NCI-H146 treated with DMSO at 0.1 percent for 48 hours (cell line): ENCODE measurements around the gene CSKMT.
"Not testable (repeated sequence)": the region's sequence is repeated elsewhere in the genome, so short reads cannot be mapped to it uniquely, and the experiment has no call there.

ENCODE experiments used
- DNase-seq: peaks from one replicate; lab custom pipeline; 2025; ENCODE audit not compliant: unreplicated experiment; lab: John Stamatoyannopoulos, UW

CSKMT gene

GRCh38 chr11:62665075-62665598 lies at the start of gene CSKMT, which contains the start of gene C11orf98:
CSKMT (plus strand) TSS chr11:62665312; CDS start chr11:62665880, 568 bp downstream.
C11orf98 (minus strand) TSS chr11:62665210; CDS start chr11:62665169, 41 bp downstream.
- peak; percentile 87 for DNase-seq

DNA sequence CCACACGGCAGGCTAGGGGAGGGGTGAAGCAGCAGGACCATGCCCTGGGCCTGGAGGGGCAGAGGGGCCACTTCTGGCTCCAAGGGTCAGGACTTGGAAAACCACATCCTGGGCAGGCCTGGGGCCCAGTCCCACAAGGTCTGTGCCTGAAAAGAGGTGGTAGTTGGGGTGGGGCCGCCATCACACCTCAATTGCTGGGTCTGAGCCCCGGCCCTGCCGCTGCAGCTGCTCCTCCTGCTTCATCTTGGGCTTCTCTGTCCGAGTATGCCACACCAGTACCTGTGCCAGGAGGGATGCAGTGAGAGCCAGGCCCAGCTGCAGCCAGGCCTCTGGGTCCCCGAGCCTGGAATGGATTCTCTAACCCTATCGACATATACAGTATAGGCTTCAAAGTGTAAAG lies 49.6 kb upstream of the CSKMT start:
- DNase-seq: no peak

DNA sequence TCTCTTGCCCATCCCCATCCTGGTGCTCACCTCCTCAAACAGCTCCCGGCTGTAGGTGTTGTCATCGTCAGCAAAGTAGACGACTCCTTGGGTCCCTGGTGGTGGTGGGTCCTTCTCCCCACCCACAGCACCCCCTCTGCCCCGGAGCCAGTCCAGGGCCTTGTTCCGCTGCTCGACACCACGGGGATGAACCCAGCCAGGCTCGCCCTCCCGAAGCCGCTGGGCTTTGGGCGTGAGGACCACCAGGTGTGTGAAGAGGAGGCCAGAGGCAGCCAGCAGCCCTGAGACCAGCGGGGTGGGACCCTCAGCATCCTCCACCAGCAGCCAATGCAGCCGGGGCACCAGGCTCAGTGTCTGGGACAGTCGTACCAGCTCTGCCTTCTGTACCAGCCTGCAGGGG lies 48.2 kb upstream of the CSKMT start:
- not testable (repeated sequence) for DNase-seq

DNA sequence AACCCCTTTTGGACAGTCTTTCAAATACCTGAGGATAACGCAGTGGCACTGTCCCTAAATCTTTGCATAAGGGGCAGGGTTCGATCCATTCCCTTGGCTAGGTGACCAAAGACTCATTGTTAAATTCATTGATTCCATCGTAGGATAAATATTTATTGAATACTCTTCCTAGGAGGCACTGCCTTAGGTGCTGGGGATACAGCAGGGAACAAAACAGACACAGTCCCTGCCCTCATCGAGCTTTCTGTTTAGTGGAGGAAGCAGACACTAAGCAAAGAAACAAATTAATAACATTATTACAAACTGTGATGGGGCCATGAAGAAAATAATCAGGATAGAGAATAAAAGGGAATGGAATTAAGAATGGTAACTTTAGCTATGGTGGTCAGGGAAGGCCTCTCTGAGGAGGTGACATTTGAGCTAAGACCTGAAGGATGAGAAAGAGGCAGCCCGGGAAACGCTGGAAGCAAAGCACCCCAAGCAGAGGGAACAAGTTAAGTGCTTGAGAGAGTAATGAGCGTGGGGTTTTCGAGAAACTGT lies 44.0 kb upstream of the CSKMT start:
- DNase-seq: no peak

DNA sequence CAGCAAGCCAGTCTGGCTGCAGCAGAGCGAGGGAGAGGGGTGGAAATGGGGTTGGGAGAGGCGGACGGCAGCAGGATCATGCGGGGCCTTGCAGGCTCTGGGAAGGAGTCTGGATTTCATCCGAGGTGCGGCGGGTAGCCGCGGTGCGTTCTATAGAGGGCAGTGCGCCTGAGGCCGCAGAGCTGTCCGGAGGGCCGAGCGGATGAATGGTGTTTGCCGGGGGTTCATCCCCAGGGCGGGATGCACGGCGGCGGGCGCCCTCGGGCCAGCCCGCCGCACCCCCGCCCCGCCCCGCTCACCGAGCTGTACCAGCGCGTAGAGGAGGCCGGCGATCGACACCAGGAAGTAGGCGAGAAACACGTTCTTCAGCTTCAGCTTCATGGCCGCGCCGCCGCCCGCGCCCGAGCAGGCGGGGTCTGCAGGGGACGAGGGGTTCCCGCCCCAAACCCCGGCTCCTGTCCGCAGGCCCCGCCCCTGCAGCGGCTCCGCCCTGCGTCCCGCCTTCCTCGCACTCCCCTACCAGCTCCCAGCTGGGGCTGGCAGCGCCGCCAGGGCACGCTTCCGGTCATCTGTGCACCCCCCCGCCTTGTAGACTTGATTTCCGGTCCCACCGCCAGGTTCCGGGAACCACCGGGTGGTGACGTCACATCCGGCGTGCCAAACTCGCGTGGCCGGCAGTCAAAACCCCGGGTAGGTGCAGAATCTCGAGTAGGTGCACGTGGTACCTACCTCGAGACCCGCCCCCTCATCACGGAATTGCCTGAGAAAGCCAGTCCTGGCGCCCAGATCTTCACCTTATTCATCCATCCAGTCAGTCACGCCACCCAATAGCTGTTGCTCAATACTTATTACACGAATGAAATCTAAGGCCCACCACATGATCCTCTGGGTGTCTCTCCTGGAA lies 43.3 kb upstream of the CSKMT start, which contains the start of gene B3GAT3:
Gene B3GAT3 (minus strand): TSS at position 420 of the 904 bp plus-strand sequence. CDS start 39 bp downstream, at position 381.
- DNase-seq: peak; percentile 94

DNA sequence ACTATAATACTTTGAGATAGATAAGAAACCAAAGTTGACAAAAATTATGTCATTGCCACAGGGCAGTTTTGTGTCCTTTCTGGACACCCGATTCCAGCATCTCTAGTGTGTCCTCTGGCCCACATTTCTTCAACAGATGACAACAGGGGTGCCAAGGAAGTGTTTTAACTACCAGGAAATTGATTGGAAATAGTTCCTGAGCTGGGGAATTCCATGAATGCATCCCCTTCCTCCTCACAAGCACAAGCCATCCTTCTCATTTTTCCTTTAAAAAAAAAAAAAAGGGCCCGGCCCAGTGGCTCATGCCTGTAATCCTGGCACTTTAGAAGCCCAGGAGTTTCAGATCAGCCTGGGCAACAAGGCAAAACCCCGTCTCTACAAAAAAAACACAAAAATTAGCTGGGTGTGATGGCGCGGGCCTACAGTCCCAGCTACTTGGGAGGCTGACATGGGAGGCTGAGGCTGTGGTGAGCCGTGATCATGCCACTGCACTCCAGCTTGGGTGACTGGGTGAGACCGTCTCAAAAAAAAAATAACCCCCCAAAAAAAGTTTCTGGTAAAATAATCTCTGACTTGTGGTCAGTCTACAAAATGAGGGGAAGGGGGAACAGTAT lies 42.5 kb upstream of the CSKMT start:
- no peak for DNase-seq

DNA sequence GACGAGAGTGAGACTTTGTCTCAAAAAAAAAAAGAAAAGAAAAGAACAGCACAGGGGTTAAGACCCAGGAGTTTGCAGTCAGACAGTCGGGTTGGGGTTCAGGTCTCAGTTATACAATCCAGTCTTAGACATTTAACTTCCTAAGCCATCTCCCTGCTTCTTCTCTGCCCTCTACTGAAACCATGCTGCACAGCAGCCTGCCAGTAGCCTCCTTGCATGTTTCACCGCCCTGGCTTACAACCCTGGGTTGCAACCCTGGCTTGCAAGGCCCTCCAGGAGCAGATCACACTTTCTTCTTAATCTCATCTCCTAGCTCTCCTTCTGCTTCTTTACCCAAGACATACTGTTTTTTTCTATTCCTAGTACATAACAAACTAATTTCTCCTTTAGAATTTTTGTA lies 37.4 kb upstream of the CSKMT start:
- DNase-seq: no peak

DNA sequence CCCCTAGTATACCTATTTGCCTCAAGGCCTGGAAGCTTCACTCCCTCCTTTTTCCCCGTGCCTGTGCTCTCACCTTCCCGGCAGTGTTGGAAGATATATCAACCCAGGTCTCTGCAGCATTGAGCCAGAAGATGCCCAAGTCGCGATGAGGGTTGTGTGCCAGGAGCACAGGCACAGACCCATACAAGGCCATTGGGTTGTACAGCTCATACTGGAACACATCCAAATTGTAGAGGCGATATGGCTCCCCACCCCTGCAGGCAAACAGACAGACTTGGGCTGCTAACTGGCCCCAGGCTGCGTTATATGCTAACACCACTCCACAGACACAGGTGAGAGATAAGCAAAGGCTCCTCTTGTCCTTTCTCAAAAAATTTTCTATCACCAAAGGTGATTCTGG lies 32.6 kb upstream of the CSKMT start:
- DNase-seq: no peak

DNA sequence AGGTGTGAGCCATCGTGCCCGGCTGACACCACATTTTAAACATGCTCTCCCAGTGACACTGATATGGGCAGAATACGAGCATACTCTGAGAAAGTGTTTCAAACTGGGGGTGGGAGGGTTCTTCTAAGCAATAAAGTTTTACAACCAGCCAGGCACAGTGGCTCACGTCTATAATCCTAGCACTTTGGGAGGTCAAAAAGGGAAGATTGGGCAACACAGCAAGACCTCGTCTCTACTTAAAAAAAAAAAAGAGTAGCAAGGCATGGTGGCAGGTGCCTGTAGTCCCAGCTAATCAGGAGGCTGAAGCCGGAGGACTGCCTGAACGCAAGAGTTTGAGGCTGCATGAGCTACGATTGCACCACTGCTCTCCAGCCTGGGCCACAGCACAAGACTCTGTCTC lies 20.9 kb upstream of the CSKMT start:
- DNase-seq: no peak

- no peak for DNase-seq
Observed at GRCh38 chr11:62645671-62645945, 19.5 kb upstream of the CSKMT start.

DNA sequence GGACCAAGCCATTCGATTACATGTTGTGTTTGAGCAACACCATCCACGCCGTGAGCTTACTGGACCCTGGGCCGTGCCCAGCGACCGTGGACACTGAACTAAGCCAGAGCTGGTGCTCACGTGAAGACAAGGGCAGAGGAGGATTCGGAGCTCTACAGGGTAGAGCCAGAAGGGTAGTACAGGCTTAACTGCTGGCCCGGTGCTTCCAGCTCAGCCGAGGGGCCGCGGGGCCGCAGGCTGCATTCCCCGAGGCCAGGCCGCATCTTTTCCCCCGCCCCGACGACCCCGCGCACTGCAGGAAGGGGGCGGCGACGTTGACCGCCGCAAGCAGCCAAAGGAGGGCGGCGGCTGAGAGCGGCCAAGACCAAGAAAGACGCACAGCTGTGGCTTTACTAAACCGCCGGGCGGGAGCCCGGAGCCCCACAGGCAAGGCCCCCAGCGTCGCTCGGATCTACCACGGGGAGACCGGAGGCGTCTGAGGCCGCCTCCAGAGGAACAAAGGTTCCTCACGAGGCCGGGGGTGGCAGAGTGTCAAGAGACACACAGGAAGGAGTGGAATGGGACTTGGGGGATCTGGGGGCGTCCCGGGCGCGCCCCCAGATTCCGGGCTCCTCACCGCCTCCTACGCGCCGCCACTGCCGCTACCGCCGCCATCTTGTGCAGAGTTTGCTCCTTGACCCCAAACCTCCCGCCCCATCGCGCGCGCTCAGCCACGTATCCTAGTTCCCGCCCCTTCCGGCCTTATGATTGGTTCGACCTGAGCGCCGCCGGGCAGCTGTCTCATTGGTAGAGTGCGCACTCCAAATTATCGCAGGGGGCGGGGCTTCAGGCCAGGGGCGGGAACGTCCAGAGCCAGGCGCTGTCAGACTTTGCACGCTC lies 18.9 kb upstream of the CSKMT start, which contains the start of gene GANAB:
Gene GANAB (minus strand): TSS at position 668 of the 879 bp plus-strand sequence. CDS start 14 bp downstream, at position 654.
- DNase-seq: peak; percentile 93

- no peak for DNase-seq
Observed at GRCh38 chr11:62646825-62647608, 18.1 kb upstream of the CSKMT start.

DNA sequence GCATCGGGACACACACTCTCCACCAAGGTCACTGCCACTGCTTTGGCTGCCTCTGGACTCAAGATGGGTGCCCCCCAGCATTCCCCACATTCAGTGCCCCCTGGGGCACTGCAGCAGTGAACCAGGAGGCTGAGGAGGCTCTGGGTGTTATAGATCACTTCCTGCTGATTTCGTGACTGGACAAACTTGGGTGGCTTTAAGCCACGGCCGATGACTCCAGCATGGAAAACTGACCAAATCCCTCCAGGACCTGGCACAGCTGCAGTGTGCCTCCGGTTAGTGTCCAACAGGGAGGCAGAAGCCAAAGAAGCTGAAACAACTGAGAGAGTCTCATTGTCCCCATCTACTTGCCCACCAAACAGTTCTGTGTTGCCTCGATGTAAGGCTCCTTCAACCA lies 17.5 kb upstream of the CSKMT start:
- no peak for DNase-seq

GRCh38 chr11:62648185-62648966 lies 16.7 kb upstream of the CSKMT start:
- DNase-seq: no peak

GRCh38 chr11:62648967-62649364 lies 16.1 kb upstream of the CSKMT start:
- DNase-seq: no peak

DNA sequence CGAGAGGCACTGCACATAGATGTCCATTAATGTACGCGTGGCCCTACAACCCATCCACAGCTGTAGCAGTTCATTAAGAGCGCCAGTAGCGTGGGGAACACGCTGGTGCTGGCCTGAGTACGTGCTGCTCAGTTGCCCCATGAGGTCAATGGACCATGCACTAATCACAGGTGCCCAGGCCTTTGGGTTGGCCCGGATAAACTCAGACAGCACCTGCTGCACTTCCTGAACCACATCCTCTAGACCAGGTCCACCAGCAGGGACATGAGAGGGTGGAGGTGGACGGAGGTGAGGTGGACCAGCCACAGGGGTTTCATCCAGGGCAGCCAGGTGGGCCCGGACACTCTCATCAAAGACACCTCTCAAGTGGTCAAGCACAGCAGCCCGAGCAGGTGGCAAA lies 15.6 kb upstream of the CSKMT start:
- DNase-seq: no peak

DNA sequence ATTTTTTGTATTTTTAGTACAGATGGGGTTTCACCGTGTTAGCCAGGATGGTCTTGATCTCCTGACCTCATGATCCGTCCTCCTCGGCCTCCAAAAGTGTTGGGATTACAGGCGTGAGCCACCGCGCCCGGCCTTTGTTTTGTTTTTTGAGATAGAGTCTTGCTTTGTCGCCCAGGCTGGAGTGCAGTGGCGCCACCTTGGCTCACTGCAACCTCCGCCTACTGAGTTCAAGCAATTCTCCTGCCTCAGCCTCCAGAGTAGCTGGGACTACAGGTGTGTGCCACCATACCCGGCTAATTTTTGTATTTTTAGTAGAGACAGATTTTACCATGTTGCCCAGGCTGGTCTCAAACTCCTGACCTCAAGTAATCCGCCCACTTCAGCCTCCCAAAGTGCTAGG lies 14.8 kb upstream of the CSKMT start:
- DNase-seq: not testable (repeated sequence)

GRCh38 chr11:62652161-62653006 lies 12.7 kb upstream of the CSKMT start:
- no peak for DNase-seq
